HepG2 (cell line): ENCODE results near the gene PPP2R5D. TPM values are rescaled to one million over a fixed set of nuclear protein-coding genes. Genes with fewer than 3 reads are reported as not detected.

Source experiments
- KDM5A ChIP-seq: fragments of 200-600 bp; sonication (generic); IDR thresholded peaks from 2 replicates; pipeline ENCODE4 v1.7.0; 2018; ENCODE audit warnings: antibody characterized with exemption, mild to moderate bottlenecking, low read length, borderline replicate concordance
- PRPF4 ChIP-seq: fragments of 200-400 bp; formaldehyde crosslinking; IDR thresholded peaks from 2 replicates; pipeline ENCODE4 v1.6.1; 2016; ENCODE audit warnings: low read length, low read depth; ENCODE audit not compliant: poor library complexity, severe bottlenecking
- RXRB ChIP-seq: IDR thresholded peaks from 2 replicates; pipeline ENCODE4 v1.6.1; 2016; ENCODE audit warnings: borderline replicate concordance, missing genetic modification reagents, missing compliant biosample characterization
- SIX4 ChIP-seq: sonication (generic); formaldehyde crosslinking; IDR thresholded peaks from 2 replicates; pipeline ENCODE4 v1.4.0; 2020; ENCODE audit warnings: missing genetic modification reagents
- SUZ12 ChIP-seq: fragments of 150-350 bp; IDR thresholded peaks from 2 replicates; pipeline ENCODE4 v1.6.1; 2014; ENCODE audit warnings: low read depth, low read length
- TEAD3 ChIP-seq: optimal IDR thresholded peaks from 2 replicates; pipeline ENCODE3; 2016; ENCODE audit warnings: borderline replicate concordance
- ZC3H4 ChIP-seq: sonication (generic); formaldehyde crosslinking; IDR thresholded peaks from 2 replicates; pipeline ENCODE4 v1.4.0; 2020; ENCODE audit warnings: missing genetic modification reagents, borderline replicate concordance
- ZNF160 ChIP-seq: sonication (generic); formaldehyde crosslinking; IDR thresholded peaks from 2 replicates; pipeline ENCODE4 v1.8.0; 2022; ENCODE audit warnings: mild to moderate bottlenecking, inconsistent platforms, missing genetic modification reagents
- ZNF224 ChIP-seq: sonication (generic); formaldehyde crosslinking; IDR thresholded peaks from 2 replicates; pipeline ENCODE4 v1.5.0; 2020; ENCODE audit warnings: mild to moderate bottlenecking, missing genetic modification reagents
- ZNF253 ChIP-seq: sonication (generic); formaldehyde crosslinking; IDR thresholded peaks from 2 replicates; pipeline ENCODE4 v1.8.0; 2022; ENCODE audit warnings: mild to moderate bottlenecking, missing genetic modification reagents, borderline replicate concordance
- ZNF572 ChIP-seq: sonication (generic); formaldehyde crosslinking; IDR thresholded peaks from 2 replicates; pipeline ENCODE4 v1.5.1; 2020; ENCODE audit warnings: mild to moderate bottlenecking, missing genetic modification reagents
- ZNF670 ChIP-seq: sonication (generic); formaldehyde crosslinking; IDR thresholded peaks from 2 replicates; pipeline ENCODE4 v1.8.0; 2022; ENCODE audit warnings: mild to moderate bottlenecking, missing genetic modification reagents, borderline replicate concordance
- ZUFSP ChIP-seq: sonication (generic); formaldehyde crosslinking; IDR thresholded peaks from 2 replicates; pipeline ENCODE4 v1.9.0; 2021; ENCODE audit warnings: missing genetic modification reagents, mild to moderate bottlenecking, borderline replicate concordance
- polyA plus RNA-seq, 8 experiments: library from polyadenylated mRNA; depleted of rRNA in 3 of 8; stranded (reverse) in 7 of 8; unstranded in 1 of 8; fragments of >200 nt; fragmentation: Illumina TruSeq in 4 of 8; extraction: Trizol in 4 of 8; gene quantifications; 2 replicates each; pipeline versions ENCODE4 v1.2.1 to v1.2.3, GENCODE V29; 2011 to 2016; ENCODE audit warnings: low read depth in 4 of 8, missing spikeins in 1 of 8, mixed read lengths in 1 of 8; ENCODE audit not compliant: insufficient read depth in 1 of 8
- total RNA-seq, 5 experiments: library from RNA; depleted of rRNA; stranded (reverse); fragments of >200 nt; fragmentation: Illumina TruSeq; extraction: Trizol; gene quantifications; 2 replicates each; pipeline ENCODE4 v1.2.3, GENCODE V29; 2016; ENCODE audit warnings: low read depth in 1 of 5
- TF ChIP-seq, protein P1 (sequence below): sonication (generic); formaldehyde crosslinking; IDR thresholded peaks from 2 replicates; pipeline ENCODE4 v1.5.1; 2020; ENCODE audit warnings: missing genetic modification reagents, mild to moderate bottlenecking, borderline replicate concordance
- TF ChIP-seq, protein P2 (sequence below): sonication (generic); formaldehyde crosslinking; IDR thresholded peaks from 2 replicates; pipeline ENCODE4 v1.4.0; 2020; ENCODE audit warnings: mild to moderate bottlenecking, missing genetic modification reagents
- TF ChIP-seq, protein P3 (sequence below): sonication (generic); formaldehyde crosslinking; IDR thresholded peaks from 2 replicates; pipeline ENCODE4 v1.4.0; 2020; ENCODE audit warnings: mild to moderate bottlenecking, missing genetic modification reagents
- TF ChIP-seq, protein P4 (sequence below): sonication (generic); formaldehyde crosslinking; IDR thresholded peaks from 2 replicates; pipeline ENCODE4 v1.5.0; 2020; ENCODE audit warnings: mild to moderate bottlenecking, missing genetic modification reagents
- TF ChIP-seq, protein P5 (sequence below): sonication (generic); formaldehyde crosslinking; IDR thresholded peaks from 2 replicates; pipeline ENCODE4 v1.4.0; 2020; ENCODE audit warnings: missing genetic modification reagents, borderline replicate concordance

The PPP2R5D gene
- total and polyA plus RNA-seq, 2 of the 13 experiments (the other 11 are each of a cell fraction or from before 2014, with no cell fraction given) = 53.7 to 60.4 TPM

DNA sequence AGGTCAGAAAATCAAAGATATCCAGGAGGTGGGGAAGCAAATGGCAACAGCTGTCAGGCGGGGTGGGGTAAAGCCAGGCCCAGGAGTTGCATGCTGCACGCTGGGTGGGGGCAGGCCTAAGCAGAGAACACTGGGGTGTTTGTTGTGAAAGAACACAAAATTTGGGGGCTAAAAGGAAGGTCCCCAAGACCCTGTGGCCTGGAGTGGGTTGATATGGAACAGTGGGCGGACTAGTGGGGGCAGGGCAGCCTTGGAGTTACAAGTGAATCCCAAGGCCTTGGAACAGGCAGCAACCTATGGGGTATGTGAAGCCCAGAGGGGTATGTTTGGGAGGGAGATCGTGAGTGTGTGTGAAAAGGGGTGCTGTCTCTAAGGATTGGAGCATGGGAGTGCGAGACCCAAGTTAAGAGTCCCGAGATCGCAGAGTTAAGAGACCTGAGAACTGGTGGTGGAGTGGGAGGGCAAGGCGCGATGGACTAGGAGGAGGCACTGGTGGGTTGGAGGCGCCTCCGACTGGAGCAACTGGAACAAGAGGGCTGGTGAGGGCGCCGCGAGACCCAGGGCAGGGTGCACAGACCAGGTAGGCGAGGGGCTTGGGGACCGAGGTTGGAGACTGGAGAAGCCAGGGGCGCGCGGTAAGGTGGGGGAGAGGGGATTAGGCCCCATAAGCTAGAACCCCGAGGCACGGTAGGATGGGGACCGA, 68.6 kb downstream of the PPP2R5D start (continued):
- TF ChIP-seq TEAD3 (CRISPR knock-in tag) = peak; percentile 19
- TF ChIP-seq ZNF572 (CRISPR knock-in tag) = 0 out of 2 replicates have a peak, but pooled peaks have one; percentile 10
- no peak for TF ChIP-seq ZNF160 (CRISPR knock-in tag)
- TF ChIP-seq ZUFSP (CRISPR knock-in tag) = no peak
- TF ChIP-seq RXRB (CRISPR knock-in tag) = 0 out of 2 replicates have a peak, but pooled peaks have one; percentile 7
- no peak for TF ChIP-seq SUZ12
- TF ChIP-seq, protein P1, sequence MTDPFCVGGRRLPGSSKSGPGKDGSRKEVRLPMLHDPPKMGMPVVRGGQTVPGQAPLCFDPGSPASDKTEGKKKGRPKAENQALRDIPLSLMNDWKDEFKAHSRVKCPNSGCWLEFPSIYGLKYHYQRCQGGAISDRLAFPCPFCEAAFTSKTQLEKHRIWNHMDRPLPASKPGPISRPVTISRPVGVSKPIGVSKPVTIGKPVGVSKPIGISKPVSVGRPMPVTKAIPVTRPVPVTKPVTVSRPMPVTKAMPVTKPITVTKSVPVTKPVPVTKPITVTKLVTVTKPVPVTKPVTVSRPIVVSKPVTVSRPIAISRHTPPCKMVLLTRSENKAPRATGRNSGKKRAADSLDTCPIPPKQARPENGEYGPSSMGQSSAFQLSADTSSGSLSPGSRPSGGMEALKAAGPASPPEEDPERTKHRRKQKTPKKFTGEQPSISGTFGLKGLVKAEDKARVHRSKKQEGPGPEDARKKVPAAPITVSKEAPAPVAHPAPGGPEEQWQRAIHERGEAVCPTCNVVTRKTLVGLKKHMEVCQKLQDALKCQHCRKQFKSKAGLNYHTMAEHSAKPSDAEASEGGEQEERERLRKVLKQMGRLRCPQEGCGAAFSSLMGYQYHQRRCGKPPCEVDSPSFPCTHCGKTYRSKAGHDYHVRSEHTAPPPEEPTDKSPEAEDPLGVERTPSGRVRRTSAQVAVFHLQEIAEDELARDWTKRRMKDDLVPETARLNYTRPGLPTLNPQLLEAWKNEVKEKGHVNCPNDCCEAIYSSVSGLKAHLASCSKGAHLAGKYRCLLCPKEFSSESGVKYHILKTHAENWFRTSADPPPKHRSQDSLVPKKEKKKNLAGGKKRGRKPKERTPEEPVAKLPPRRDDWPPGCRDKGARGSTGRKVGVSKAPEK (CRISPR knock-in tag) = peak; percentile 53; the same call in 1 of the 2 replicates
- no peak for TF ChIP-seq ZNF670 (CRISPR knock-in tag)
- TF ChIP-seq ZNF224 (CRISPR knock-in tag) = 0 out of 2 replicates have a peak, but pooled peaks have one; percentile 15
- TF ChIP-seq, protein P2, sequence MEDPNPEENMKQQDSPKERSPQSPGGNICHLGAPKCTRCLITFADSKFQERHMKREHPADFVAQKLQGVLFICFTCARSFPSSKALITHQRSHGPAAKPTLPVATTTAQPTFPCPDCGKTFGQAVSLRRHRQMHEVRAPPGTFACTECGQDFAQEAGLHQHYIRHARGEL (CRISPR knock-in tag) = no peak
- TF ChIP-seq KDM5A = peak; percentile 16; the same call in 1 of the 2 replicates
- TF ChIP-seq, protein P3, sequence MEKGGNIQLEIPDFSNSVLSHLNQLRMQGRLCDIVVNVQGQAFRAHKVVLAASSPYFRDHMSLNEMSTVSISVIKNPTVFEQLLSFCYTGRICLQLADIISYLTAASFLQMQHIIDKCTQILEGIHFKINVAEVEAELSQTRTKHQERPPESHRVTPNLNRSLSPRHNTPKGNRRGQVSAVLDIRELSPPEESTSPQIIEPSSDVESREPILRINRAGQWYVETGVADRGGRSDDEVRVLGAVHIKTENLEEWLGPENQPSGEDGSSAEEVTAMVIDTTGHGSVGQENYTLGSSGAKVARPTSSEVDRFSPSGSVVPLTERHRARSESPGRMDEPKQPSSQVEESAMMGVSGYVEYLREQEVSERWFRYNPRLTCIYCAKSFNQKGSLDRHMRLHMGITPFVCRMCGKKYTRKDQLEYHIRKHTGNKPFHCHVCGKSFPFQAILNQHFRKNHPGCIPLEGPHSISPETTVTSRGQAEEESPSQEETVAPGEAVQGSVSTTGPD (CRISPR knock-in tag) = 0 out of 2 replicates have a peak, but pooled peaks have one; percentile 3
- TF ChIP-seq, protein P4, sequence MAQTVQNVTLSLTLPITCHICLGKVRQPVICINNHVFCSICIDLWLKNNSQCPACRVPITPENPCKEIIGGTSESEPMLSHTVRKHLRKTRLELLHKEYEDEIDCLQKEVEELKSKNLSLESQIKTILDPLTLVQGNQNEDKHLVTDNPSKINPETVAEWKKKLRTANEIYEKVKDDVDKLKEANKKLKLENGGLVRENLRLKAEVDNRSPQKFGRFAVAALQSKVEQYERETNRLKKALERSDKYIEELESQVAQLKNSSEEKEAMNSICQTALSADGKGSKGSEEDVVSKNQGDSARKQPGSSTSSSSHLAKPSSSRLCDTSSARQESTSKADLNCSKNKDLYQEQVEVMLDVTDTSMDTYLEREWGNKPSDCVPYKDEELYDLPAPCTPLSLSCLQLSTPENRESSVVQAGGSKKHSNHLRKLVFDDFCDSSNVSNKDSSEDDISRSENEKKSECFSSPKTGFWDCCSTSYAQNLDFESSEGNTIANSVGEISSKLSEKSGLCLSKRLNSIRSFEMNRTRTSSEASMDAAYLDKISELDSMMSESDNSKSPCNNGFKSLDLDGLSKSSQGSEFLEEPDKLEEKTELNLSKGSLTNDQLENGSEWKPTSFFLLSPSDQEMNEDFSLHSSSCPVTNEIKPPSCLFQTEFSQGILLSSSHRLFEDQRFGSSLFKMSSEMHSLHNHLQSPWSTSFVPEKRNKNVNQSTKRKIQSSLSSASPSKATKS (CRISPR knock-in tag) = no peak
- TF ChIP-seq ZNF253 (CRISPR knock-in tag) = 0 out of 2 replicates have a peak, but pooled peaks have one; percentile 53
- peak; percentile 46 for TF ChIP-seq PRPF4
- no peak for TF ChIP-seq SIX4 (CRISPR knock-in tag)
- TF ChIP-seq, protein P5, sequence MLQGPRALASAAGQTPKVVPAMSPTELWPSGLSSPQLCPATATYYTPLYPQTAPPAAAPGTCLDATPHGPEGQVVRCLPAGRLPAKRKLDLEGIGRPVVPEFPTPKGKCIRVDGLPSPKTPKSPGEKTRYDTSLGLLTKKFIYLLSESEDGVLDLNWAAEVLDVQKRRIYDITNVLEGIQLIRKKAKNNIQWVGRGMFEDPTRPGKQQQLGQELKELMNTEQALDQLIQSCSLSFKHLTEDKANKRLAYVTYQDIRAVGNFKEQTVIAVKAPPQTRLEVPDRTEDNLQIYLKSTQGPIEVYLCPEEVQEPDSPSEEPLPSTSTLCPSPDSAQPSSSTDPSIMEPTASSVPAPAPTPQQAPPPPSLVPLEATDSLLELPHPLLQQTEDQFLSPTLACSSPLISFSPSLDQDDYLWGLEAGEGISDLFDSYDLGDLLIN (CRISPR knock-in tag) = peak; percentile 15; the same call in 1 of the 2 replicates
- TF ChIP-seq ZC3H4 (CRISPR knock-in tag) = peak; percentile 46; the same call in 1 of the 2 replicates
